Neutrophil (primary cell): ENCODE data around the gene STX1A.

Experiments
- H3K27ac ChIP-seq: fragments of 200-600 bp; sonication (generic); 2 replicates; pipeline ENCODE4 v1.5.1; 2016; ENCODE audit warnings: mild to moderate bottlenecking, moderate library complexity
- H3K27me3 ChIP-seq: fragments of 200-600 bp; sonication (generic); 2 replicates; pipeline ENCODE4 v1.6.0; 2016; ENCODE audit warnings: mild to moderate bottlenecking
- H3K36me3 ChIP-seq: fragments of 200-600 bp; sonication (generic); 2 replicates; pipeline ENCODE4 v1.5.1; 2017
- H3K4me1 ChIP-seq, 2 experiments: fragments of 200-600 bp in 1 of 2; sonication (generic) in 1 of 2; 1 replicate in 1 of 2; 2 replicates in 1 of 2; pipeline versions ENCODE4 v1.5.1 to v1.6.1; 2013 to 2016; ENCODE audit warnings: low read depth in 1 of 2, low read length in 1 of 2, mild to moderate bottlenecking in 1 of 2, moderate library complexity in 1 of 2; ENCODE audit not compliant: control insufficient read depth in 1 of 2, insufficient read depth in 1 of 2
- H3K4me3 ChIP-seq, 2 experiments: fragments of 200-600 bp in 1 of 2; sonication (generic) in 1 of 2; 1 replicate in 1 of 2; 2 replicates in 1 of 2; pipeline ENCODE4 v1.5.1; 2013 to 2016; ENCODE audit warnings: low read depth in 1 of 2, low read length in 1 of 2, mild to moderate bottlenecking in 1 of 2, moderate library complexity in 1 of 2
- H3K9me3 ChIP-seq: fragments of 200-600 bp; sonication (generic); 2 replicates; pipeline ENCODE4 v1.5.1; 2016
- TF ChIP-seq, protein P1 (sequence below): fragments of 200-600 bp; sonication (generic); IDR thresholded peaks from 2 replicates; pipeline ENCODE4 v1.5.1; 2016; ENCODE audit warnings: antibody characterized with exemption

STX1A gene

DNA sequence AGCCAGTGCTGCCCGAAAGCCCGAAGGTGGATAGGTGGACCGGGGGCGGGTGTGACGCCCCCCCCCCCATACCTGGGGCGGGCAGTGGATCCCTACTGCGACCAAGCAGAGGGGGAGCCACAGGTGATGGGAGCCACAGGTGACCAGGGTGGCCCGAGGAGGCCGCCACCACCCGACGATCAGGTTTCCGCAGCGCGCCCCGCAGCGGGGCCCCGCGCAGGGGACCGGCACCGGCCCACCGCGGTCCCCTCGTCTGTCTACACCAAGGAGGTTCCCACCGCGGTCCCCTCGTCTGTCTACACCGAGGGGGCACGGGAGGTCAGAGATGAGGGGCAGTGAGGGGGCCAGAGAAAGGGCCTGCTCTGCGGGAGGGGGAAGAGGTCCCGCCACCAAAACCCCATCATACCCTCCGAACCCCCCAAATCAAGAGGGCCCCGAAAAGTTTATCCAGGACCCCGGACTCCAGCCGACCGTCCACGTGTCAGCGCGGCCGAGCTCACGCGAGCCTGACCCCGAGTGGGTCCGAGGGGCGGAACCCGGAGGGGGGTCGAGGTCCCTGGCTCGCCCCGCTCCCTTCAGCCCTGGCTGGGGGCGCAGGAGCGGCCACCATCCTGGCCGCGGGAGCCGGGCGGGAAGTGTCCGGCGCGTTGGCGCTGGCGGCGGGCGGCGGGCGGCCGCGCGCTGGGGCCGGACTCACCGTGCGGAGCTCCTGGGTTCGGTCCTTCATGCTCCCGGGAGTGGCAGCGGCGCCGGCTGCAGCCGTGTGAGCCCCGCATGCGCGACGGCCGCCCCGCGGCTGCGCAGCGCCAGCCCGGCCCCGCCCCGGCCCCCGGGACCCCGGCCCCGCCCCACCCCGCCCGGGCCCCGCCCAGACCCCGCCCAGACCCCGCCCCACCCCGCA lies at the start of gene STX1A:
TSS of gene STX1A (minus strand) at position 765 of the 901 bp plus-strand sequence. CDS start at position 727, 38 bp downstream.
- peaks cover 25 to 27% of the 10 kb centered on the region in 2 experiments for H3K4me1 ChIP-seq

GRCh38 chr7:73768641-73769480 lies 49.4 kb upstream of the STX1A start:
- Histone ChIP-seq H3K4me1 (no peaks in the 10 kb centered on the region), H3K9me3 (no peaks in the 10 kb centered on the region), H3K36me3 (no peaks in the 10 kb centered on the region), H3K27ac (no peak overlapping the region), H3K27me3 (peaks cover 82% of the 10 kb centered on the region), H3K4me3 (no peak overlapping the region)
- TF ChIP-seq, protein P1, sequence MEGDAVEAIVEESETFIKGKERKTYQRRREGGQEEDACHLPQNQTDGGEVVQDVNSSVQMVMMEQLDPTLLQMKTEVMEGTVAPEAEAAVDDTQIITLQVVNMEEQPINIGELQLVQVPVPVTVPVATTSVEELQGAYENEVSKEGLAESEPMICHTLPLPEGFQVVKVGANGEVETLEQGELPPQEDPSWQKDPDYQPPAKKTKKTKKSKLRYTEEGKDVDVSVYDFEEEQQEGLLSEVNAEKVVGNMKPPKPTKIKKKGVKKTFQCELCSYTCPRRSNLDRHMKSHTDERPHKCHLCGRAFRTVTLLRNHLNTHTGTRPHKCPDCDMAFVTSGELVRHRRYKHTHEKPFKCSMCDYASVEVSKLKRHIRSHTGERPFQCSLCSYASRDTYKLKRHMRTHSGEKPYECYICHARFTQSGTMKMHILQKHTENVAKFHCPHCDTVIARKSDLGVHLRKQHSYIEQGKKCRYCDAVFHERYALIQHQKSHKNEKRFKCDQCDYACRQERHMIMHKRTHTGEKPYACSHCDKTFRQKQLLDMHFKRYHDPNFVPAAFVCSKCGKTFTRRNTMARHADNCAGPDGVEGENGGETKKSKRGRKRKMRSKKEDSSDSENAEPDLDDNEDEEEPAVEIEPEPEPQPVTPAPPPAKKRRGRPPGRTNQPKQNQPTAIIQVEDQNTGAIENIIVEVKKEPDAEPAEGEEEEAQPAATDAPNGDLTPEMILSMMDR, result no peak

More for the DNA sequence above, at the start of gene STX1A:
- Histone ChIP-seq H3K4me3 (peak within 1 kb of the TSS; percentile 54 to 61), H3K27me3 (peaks cover 97% of the 10 kb centered on the region), H3K36me3 (no peaks in the 10 kb centered on the region), H3K9me3 (no peaks in the 10 kb centered on the region), H3K27ac (no peak within 1 kb of the TSS)
- TF ChIP-seq, protein P1, result no peak

DNA sequence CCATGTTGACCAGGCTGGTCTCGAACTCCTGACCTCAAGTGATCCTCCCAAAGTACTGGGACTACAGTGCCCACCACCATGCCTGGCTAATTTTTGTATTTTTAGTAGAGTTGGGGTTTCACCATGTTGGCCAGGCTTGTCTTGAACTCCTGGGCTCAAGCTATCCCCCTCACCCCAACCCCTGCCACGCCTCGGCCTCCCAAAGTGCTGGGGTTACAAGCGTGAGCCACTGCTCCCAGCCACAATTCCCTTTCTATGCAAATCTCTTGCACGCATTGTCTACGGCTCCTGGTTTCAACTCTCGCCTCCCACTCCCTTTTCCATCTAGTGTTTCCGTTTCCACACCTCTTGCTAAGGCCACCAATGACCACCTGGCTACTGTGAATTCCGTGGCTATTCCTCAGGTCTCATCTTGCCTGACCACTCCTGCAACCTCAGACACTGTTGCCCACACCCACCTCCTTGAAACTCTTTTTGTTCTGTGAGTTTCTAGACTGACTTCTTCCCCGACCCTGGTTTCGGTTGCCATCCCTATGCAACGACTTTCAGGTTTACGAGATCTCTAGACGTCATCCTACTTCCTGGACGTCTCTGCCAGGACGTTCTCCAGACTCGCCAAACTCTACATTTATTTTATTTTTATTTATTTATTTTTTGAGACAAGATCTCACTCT lies 47.2 kb upstream of the STX1A start:
- peaks cover 64% of the 10 kb centered on the region for H3K27me3 ChIP-seq

DNA sequence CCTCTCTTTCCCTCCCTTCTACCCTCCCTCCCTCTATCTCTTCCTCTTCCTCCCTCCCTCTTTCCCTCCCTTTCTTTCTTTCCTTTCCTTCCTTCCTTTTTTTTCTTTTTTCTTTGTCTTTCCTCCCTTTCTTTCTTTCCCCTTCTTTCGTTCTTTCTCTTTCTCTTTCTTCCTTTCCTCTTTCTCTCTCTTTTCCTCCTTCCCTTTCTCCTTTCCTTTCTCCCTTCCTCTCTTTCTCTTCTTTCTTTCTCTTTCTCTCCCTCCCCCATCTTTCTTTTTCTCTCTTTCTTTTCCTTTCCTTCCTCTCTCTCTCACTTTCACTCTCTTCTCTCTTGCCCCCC lies 43.2 kb upstream of the STX1A start:
- Histone ChIP-seq H3K36me3 (no peaks in the 10 kb centered on the region), H3K9me3 (no peaks in the 10 kb centered on the region), H3K4me3 (no peak overlapping the region), H3K4me1 (no peaks in the 10 kb centered on the region), H3K27me3 (peaks cover 24% of the 10 kb centered on the region), H3K27ac (no peak overlapping the region)
- TF ChIP-seq, protein P1, result no peak

More for the DNA sequence above, 47.2 kb upstream of the STX1A start:
- TF ChIP-seq, protein P1, result no peak
- Histone ChIP-seq H3K4me1 (no peaks in the 10 kb centered on the region), H3K9me3 (no peaks in the 10 kb centered on the region), H3K36me3 (no peaks in the 10 kb centered on the region), H3K4me3 (no peak overlapping the region), H3K27ac (no peak overlapping the region)
